Calu3 (cell line): Measurements from ENCODE around the gene FYCO1. TPM values are rescaled to one million over a fixed set of nuclear protein-coding genes. Genes with fewer than 3 reads are reported as not detected.
A peak's percentile ranks its signal among the peaks of the same experiment; 100 is the strongest.

Experiments used
- BruUV-seq: library from RNA; stranded (reverse); fragments of 400-500 nt; replicated peaks from 2 replicates; lab custom pipeline; 2021; lab: Mats Ljungman, UMichigan
- CTCF ChIA-PET: fragments of 300-600 bp; sonication (Branson Sonifier 250); formaldehyde crosslinking; loops from one replicate; lab custom pipeline; 2022; ENCODE audit warnings: antibody characterized with exemption; lab: Charles Lee
- DNase-seq: peaks from one replicate; pipeline ENCODE4 v3.0.0; 2022
- H3K27ac Mint-ChIP-seq: one replicate; pipeline ENCODE4 v1.8.0; 2022; ENCODE audit warnings: mixed read lengths; ENCODE audit not compliant: unreplicated experiment
- H3K27me3 Mint-ChIP-seq: one replicate; pipeline ENCODE4 v1.8.0; 2022; ENCODE audit warnings: mixed read lengths; ENCODE audit not compliant: unreplicated experiment
- H3K36me3 Mint-ChIP-seq: one replicate; pipeline ENCODE4 v1.8.0; 2022; ENCODE audit warnings: mild to moderate bottlenecking, moderate library complexity, mixed read lengths; ENCODE audit not compliant: insufficient read depth, unreplicated experiment
- H3K4me1 Mint-ChIP-seq: one replicate; pipeline ENCODE4 v1.8.0; 2022; ENCODE audit warnings: mild to moderate bottlenecking, low read depth, mixed read lengths; ENCODE audit not compliant: unreplicated experiment
- H3K4me3 Mint-ChIP-seq: one replicate; pipeline ENCODE4 v1.8.0; 2022; ENCODE audit warnings: mild to moderate bottlenecking, low read depth, moderate library complexity, mixed read lengths; ENCODE audit not compliant: unreplicated experiment
- H3K9me3 Mint-ChIP-seq: one replicate; pipeline ENCODE4 v1.8.0; 2022; ENCODE audit warnings: low read depth, mixed read lengths; ENCODE audit not compliant: unreplicated experiment
- CTCF ChIP-seq: fragments of 200-600 bp; IDR thresholded peaks from one replicate; pipeline ENCODE4 v1.8.0; 2022; ENCODE audit warnings: antibody characterized with exemption; ENCODE audit not compliant: unreplicated experiment
- intact Hi-C: fragments of 100-400 bp; cut with micrococcal nuclease; formaldehyde crosslinking; loops from one replicate; pipeline ENCODE4 v1.10.0; 2022; ENCODE audit not compliant: unreplicated experiment
- total RNA-seq: library from RNA; stranded (reverse); gene quantifications from 2 replicates; pipeline ENCODE4 v1.2.3, GENCODE V29; 2022

Gene FYCO1
- total RNA-seq, 1 experiment from 2014 or later, result 24.5 TPM

DNA sequence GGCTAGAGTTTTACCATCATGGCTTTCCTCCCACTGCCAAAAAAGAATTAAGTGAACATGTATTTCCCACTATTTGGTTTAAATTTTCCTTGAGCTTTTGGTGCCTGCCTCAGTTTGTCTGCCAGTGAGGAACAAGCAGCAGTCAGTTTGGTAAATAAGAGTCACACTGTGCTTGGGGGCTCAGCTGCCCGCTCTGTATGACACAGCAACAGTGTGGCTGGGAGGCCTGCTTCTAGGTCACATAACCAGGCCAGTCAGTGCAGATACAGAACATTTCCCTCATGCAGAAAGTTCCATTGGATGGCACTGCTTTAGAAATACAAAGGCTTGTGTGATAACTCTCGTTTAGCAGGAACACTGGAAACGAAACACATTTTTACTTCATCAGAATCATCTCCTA is 25.7 kb downstream of the FYCO1 start:
- no TSS peak for BruUV-seq
- no peaks in the 10 kb centered on the region for H3K9me3 Mint-ChIP-seq
- CTCF ChIA-PET, result no interaction called here
- no peak for TF ChIP-seq CTCF
- no peak overlapping the region for H3K27ac Mint-ChIP-seq
- no peaks in the 10 kb centered on the region for H3K4me1 Mint-ChIP-seq
- H3K27me3 Mint-ChIP-seq, result no peaks in the 10 kb centered on the region
- no peak overlapping the region for H3K4me3 Mint-ChIP-seq
- no peak for DNase-seq
- intact Hi-C loops, result no loop called here
- H3K36me3 Mint-ChIP-seq, result peaks cover 4% of the 10 kb centered on the region

- H3K4me1 Mint-ChIP-seq, result no peaks in the 10 kb centered on the region
- H3K9me3 Mint-ChIP-seq, result no peaks in the 10 kb centered on the region
- CTCF ChIA-PET, result interaction anchor here (0.8 kb wide), 2 partner anchors 8 to 10 kb away, joined by 3 read pairs; no protein-coding TSS in a partner anchor
- TF ChIP-seq CTCF, result no peak
- H3K27me3 Mint-ChIP-seq, result no peaks in the 10 kb centered on the region
- no peak overlapping the region for H3K4me3 Mint-ChIP-seq
- no TSS peak for BruUV-seq
- H3K36me3 Mint-ChIP-seq, result peaks cover 4% of the 10 kb centered on the region
- intact Hi-C loops, result no loop called here
- no peak overlapping the region for H3K27ac Mint-ChIP-seq
- no peak for DNase-seq
These were observed 26.5 kb downstream of the FYCO1 start for GRCh38 chr3:45969116-45969515.

DNA sequence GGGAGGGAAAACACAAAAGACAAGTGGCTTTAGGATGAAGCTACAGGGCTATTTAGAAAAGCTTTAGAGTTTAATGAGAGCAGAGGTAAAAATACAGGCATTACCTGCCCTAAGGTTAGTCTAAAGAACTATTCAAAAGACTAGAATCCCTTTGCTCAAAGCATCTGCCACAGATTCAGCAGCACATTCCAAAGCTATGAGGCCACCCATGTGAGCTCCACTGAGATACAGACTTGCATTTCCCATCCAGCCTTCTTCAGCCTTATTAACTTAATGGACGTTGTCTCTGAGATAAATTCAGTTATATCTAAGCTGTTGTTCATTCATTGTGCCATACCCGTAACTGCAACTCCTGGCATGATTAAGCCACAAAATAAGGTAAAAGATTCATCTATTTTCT is 26.9 kb downstream of the FYCO1 start:
- BruUV-seq, result no TSS peak
- no peak for TF ChIP-seq CTCF
- DNase-seq, result no peak
- intact Hi-C loops, result no loop called here
- Mint-ChIP-seq H3K27ac (no peak overlapping the region), H3K4me1 (no peaks in the 10 kb centered on the region), H3K9me3 (no peaks in the 10 kb centered on the region), H3K27me3 (no peaks in the 10 kb centered on the region), H3K36me3 (peaks cover 4% of the 10 kb centered on the region), H3K4me3 (no peak overlapping the region)
- CTCF ChIA-PET, result interaction anchor here (0.8 kb wide), 2 partner anchors 8 to 9 kb away, joined by 3 read pairs; no protein-coding TSS in a partner anchor

GRCh38 chr3:45968149-45968548 is 27.5 kb downstream of the FYCO1 start:
- no peak for TF ChIP-seq CTCF
- BruUV-seq, result TSS peak; percentile 73
- no peak overlapping the region for H3K27ac Mint-ChIP-seq

More at GRCh38 chr3:45968149-45968548, 27.5 kb downstream of the FYCO1 start:
- CTCF ChIA-PET, result interaction anchor here (0.8 kb wide), 1 partner anchor 9 kb away, joined by 3 read pairs; no protein-coding TSS in a partner anchor
- Mint-ChIP-seq H3K36me3 (peaks cover 4% of the 10 kb centered on the region), H3K27me3 (no peaks in the 10 kb centered on the region), H3K4me3 (no peak overlapping the region), H3K9me3 (no peaks in the 10 kb centered on the region), H3K4me1 (no peaks in the 10 kb centered on the region)
- intact Hi-C loops, result no loop called here
- no peak for DNase-seq
